CD4-positive, alpha-beta T cell treated with Interleukin-21 for 1 hour (primary cell): ENCODE results near the gene SHLD2.
"Not testable (repeated sequence)": the region's sequence is repeated elsewhere in the genome, so short reads cannot be mapped to it uniquely, and the experiment has no call there.

Source experiments
- DNase-seq: peaks from one replicate; pipeline ENCODE4 v3.0.0-alpha.2; 2020

SHLD2 gene

DNA sequence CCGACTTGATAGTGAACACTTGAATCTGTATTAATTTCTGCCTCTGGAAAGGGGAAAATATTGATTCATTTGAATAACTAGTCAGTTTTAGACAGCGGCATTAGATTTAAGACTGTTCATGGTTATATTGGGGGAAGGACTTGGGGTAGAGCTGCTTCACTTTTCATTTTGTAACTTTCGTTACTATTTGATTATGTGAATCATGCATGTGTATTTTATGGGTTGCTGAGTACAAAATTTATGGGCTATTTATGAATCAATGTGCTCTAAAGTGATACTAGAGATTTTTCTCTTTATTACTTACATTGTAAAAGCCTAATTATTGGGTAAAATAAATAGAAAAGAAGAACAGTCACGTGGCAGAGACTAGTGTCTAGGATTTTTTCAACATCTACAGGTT, 5.3 kb upstream of the SHLD2 start:
- no peak for DNase-seq

- no peak for DNase-seq
Measured at GRCh38 chr10:87090779-87091178, 4.2 kb upstream of the SHLD2 start.

DNA sequence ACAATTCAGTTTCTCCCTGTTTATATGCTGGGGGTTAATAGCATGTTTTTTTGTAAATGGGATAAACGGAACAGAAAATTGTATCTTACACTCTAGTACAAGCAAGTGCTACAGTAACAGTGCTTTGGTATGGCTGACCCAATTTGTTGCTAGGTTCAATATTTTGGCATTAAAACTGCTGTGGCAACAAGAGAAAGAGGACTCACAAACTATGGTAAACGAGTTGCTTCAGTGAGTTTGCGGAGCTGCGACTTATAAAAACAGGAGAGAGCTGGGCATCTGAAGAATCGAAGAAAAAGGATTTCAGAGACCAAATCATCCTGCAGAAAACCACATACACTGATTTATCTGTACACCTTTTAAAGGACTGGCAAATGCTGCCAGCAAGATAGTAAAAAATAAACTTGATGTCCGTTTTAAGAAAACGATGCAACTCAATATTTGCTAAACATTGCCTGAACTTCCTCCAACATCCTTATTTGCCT, 2.6 kb upstream of the SHLD2 start:
- peak; percentile 44 for DNase-seq

- peak; percentile 57 for DNase-seq
Measured at GRCh38 chr10:87092861-87093631, 2.0 kb upstream of the SHLD2 start.

GRCh38 chr10:87093632-87094372, 1.2 kb upstream of the SHLD2 start:
- peak; percentile 72 for DNase-seq

- peak; percentile 82 for DNase-seq
Measured at GRCh38 chr10:87095236-87095945, 385 bp downstream of the SHLD2 start.

DNA sequence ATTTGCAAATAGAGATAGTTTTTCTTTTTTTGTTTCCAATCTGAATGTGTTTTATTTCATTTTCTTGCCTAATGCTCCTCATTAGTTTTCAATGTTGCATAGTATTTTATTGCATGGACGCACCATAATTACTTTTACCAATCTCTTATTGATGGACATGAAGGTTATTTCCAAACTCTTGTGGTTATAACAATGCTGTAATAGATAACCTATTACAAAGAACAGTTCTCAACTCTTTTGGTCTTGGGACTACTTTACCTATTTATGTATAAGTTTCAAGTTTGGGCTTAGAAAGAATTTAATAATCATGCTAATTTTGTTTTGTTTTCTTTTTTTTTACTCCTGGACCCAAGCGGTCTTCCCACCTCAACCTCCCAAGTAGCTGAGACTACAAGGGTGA, 7.0 kb downstream of the SHLD2 start:
- DNase-seq, result no peak

DNA sequence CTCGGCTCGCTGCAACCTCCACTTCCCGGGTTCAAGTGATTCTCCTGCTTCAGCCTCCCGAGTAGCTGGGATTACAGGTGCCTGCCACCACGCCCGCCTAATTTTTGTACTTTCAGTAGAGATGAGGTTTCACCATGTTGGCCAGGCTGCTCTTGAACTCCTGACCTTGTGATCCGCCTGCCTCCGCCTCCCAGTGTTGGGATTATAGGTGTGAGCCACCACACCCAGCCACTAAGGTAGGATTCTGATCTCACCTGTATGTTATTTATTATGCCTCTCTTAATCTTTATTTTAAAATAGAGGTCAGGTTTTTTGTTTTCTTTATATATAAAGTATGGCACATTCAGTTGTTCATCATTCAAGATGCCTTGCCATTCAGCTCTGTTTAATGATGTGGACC, 9.7 kb downstream of the SHLD2 start:
- DNase-seq, result not testable (repeated sequence)

GRCh38 chr10:87105446-87106124, 10.6 kb downstream of the SHLD2 start:
- DNase-seq, result no peak

DNA sequence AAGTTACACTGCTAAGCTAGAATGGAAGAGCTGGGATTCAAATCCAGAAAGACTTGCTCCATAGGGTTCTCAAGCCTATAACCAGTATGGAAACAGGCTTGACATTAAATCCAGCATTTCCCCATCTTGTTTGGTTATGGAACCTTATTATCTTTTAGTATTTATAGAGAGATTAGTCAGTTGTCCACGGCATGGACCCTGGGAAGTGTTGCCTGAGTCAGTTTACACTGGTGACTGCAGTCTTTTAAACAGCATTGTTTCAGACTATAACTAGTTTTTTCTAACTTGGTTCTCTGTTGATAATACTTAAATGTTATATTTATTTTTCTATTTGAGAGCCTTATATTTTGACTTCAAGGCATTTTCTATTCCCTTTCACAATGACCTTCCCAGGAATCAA, 23.1 kb downstream of the SHLD2 start:
- DNase-seq, result not testable (repeated sequence)

GRCh38 chr10:87119029-87119428, 24.0 kb downstream of the SHLD2 start:
- not testable (repeated sequence) for DNase-seq

DNA sequence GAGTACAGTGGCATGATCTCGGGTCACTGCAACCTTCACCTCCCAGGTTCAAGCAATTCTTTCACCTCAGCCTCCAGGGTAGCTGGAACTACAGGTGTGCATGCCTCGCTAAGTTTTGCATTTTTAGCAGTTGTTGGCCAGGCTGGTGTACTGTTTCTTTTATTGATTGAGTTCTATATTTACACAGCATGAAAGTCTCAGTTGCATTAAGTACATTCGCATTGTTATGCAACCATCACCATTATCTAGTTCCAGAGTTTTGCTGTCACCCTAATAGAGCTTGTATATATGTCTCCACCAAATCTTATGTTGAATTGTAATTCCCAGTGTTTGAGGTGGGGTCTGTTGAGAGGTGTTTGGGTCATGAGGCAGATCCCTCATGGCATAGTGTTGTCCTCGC, 28.3 kb downstream of the SHLD2 start:
- DNase-seq, result not testable (repeated sequence)

- not testable (repeated sequence) for DNase-seq
Measured at GRCh38 chr10:87127048-87127447, 32.0 kb downstream of the SHLD2 start.

DNA sequence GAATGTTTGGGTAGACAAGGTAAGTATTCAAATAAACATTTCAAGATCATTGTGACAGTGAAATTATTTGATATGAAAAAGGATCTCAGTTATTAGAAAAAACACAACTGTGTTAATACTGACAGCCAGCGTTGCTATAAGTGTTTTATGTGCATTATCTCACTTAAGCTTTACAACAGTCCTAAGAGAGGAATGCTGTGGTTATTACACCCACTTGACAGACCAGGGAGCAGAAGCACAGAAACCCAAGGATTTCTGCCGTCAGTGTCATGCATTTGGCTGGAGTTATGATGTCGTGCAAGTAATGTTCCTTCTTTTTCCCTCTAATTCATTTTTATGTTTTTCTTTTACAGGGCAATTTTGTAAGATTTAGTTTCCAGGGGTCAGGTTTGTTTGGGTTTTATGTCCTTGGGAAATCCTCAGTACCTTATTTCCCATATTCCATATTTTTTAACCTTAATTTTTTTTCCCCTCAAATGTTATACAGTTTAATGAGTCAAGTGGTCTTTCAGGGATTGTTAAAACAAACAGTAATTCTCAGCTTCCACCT, 32.7 kb downstream of the SHLD2 start:
- DNase-seq, result not testable (repeated sequence)

- DNase-seq, result not testable (repeated sequence)
Measured at GRCh38 chr10:87132176-87132575, 37.2 kb downstream of the SHLD2 start.

DNA sequence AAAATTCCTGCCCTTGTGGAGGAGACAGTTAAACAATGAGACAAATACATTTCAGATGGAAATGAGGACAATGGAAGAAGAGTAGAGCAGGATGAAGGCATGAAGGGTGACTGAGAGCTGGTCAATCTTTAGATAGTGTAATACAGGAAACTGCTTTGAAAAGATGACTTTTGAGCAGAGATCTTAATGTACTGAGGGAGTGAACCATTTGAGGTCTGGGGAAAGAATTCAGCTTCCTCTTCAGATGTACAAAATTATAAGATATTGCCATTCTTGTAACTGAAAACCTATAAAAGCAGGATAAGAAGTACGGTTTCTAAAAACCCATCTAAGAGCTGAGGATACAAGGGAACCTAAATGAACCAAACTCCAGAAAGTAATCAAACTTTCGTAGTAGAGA, 38.9 kb downstream of the SHLD2 start:
- DNase-seq, result not testable (repeated sequence)

GRCh38 chr10:87134440-87134839, 39.4 kb downstream of the SHLD2 start:
- not testable (repeated sequence) for DNase-seq

DNA sequence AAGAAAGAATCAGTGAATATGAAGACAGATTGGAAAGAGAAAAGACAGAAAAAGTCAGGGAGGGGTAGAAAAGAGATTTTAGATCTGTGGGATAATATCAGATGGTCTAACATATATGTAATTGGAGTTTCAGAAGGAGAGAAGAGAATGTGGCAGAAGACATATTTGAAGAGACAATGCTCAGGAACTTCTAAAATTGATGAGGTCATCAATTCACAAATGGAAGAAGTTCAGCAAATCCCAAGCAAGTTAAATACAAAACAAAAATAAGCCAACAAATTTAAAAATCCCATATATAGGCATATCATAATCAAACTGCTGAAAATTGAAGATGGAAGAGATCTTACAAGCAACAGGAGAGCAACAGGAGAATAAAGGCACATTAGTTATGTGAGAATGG, 42.5 kb downstream of the SHLD2 start:
- DNase-seq, result not testable (repeated sequence)

DNA sequence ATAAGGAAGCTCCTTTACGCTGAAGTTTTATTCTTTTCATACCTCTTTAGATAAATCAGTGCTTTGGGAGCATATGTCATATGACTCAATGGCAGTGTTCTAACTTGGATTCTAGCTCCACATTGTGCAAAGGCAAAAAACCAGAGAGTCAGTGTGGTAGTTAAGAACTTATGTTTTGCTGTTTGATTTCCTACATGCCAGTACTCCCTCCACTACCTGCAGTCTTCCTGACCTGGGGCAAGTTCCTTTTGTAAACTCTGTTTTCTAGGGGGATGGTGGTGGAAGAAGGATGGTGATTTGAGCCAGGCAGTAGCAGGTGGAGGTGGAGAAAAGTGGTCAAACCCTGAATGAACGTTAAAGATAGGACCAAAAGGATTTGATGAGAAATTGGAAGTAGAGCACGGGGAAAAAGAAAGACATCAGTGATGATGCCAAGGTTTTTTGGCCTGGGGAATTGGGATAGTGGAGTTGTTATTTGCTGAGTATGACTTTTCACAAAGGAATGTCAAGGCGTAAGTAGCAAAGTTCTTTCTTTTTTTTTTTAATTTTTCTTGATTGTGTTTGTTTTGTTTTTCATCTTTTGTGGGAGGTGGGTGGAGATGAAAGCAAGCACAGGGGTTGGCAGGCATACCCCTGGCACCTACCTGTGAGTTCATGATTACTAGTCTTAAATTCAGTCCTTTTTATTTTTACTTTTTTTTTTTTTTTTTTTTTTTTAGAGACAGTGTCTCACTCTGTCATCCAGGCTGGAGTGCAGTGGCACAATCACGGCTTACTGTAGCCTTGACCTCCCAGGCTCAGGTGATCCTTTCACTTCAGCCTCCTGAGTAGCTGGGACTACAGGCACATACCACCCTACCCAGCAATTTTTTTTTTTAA, 47.5 kb downstream of the SHLD2 start:
- DNase-seq, result not testable (repeated sequence)

DNA sequence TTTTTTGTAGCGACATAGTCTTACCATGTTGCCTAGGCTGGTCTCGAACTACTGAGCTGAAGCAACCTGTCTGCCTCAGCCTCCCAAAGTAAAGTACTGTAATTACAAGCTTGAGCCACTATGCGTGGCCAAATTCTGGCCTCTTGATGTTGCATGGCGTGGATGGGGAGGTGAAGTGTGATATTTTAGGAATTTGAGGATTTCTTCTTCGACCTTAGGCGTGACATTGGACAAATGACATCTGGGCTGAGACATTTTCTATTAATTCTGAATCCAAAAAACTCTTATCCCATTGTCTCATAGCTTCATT, 48.1 kb downstream of the SHLD2 start:
- not testable (repeated sequence) for DNase-seq

GRCh38 chr10:87145598-87145997, 50.6 kb downstream of the SHLD2 start:
- DNase-seq, result not testable (repeated sequence)
